GM10248 (cell line): ENCODE measurements around the gene AMMECR1.

Source experiments
- CTCF ChIA-PET: fragments of 300-600 bp; sonication (Branson Sonifier 250); formaldehyde crosslinking; extraction: SDS; loops from one replicate; lab custom pipeline; 2021; ENCODE audit warnings: antibody characterized with exemption; lab: Yijun Ruan, JAX
- POLR2A ChIA-PET: fragments of 350-650 bp; sonication (Branson Sonifier 250); formaldehyde crosslinking; extraction: SDS; loops from one replicate; lab custom pipeline; 2020; ENCODE audit warnings: antibody characterized with exemption; lab: Yijun Ruan, JAX
- DNase-seq: peaks from one replicate; pipeline ENCODE4 v3.0.0; 2012; ENCODE audit errors: extremely low spot score
- CTCF ChIP-seq: IDR thresholded peaks from 2 replicates; pipeline ENCODE4 v1.5.1; 2012; ENCODE audit warnings: mild to moderate bottlenecking, low read depth; ENCODE audit errors: extremely low read depth, missing control alignments, control extremely low read depth

Gene AMMECR1

GRCh38 chrX:110317820-110318663 lies at the start of gene AMMECR1:
Gene AMMECR1 (minus strand): TSS chrX:110318085. CDS start chrX:110318071, 14 bp downstream.
- TF ChIP-seq CTCF = no peak
- POLR2A ChIA-PET = no interaction called here
- CTCF ChIA-PET = interaction anchor here (0.9 to 1.8 kb wide), 10 partner anchors 10 to 157 kb away, joined by 3 to 6 read pairs (median 3); no protein-coding TSS in a partner anchor
- peak; percentile 76 for DNase-seq

GRCh38 chrX:110363244-110363643 lies 45.4 kb upstream of the AMMECR1 start:
- ChIA-PET CTCF (no interaction called here), POLR2A (no interaction called here)
- DNase-seq = no peak
- no peak for TF ChIP-seq CTCF

- CTCF ChIA-PET = no interaction called here
- POLR2A ChIA-PET = no interaction called here
- DNase-seq = no peak
Measured at GRCh38 chrX:110359273-110359672, 41.4 kb upstream of the AMMECR1 start.

GRCh38 chrX:110358548-110358947 lies 40.7 kb upstream of the AMMECR1 start, which contains the start of gene RTL9:
Gene RTL9 (plus strand): TSS chrX:110358848. CDS start chrX:110450618, 91,770 bp downstream.
- TF ChIP-seq CTCF = no peak
- ChIA-PET CTCF (no interaction called here), POLR2A (no interaction called here)
- DNase-seq = no peak

More at GRCh38 chrX:110359273-110359672, 41.4 kb upstream of the AMMECR1 start:
- no peak for TF ChIP-seq CTCF

GRCh38 chrX:110346681-110347080 lies 28.8 kb upstream of the AMMECR1 start:
- no peak for DNase-seq
- POLR2A ChIA-PET = no interaction called here
- no peak for TF ChIP-seq CTCF
- CTCF ChIA-PET = no interaction called here

GRCh38 chrX:110341189-110342035 lies 23.5 kb upstream of the AMMECR1 start:
- DNase-seq = peak; percentile 7
- POLR2A ChIA-PET = no interaction called here
- CTCF ChIA-PET = interaction anchor here (1.3 to 1.6 kb wide), 2 partner anchors 26 to 181 kb away, joined by 3 read pairs; no protein-coding TSS in a partner anchor
- no peak for TF ChIP-seq CTCF
